Suppressor macrophage treated with lipopolysaccharide for 1 hour (primary cell): ENCODE measurements around the gene PROSER2.
A peak's percentile ranks its signal among the peaks of the same experiment; 100 is the strongest.

Source experiments
- DNase-seq, 3 donors: peaks; one replicate each; pipeline ENCODE4 v3.0.0-alpha.2; 2020 to 2022

The PROSER2 gene

GRCh38 chr10:11823122-11823988 is at the start of gene PROSER2:
TSS of gene PROSER2 (plus strand) at chr10:11823356. CDS start at chr10:11852078, 28,722 bp downstream.
- peak; percentile 73 to 92 (median 83) for DNase-seq

GRCh38 chr10:11773761-11774441 is 49.3 kb upstream of the PROSER2 start:
- no peak for DNase-seq

DNA sequence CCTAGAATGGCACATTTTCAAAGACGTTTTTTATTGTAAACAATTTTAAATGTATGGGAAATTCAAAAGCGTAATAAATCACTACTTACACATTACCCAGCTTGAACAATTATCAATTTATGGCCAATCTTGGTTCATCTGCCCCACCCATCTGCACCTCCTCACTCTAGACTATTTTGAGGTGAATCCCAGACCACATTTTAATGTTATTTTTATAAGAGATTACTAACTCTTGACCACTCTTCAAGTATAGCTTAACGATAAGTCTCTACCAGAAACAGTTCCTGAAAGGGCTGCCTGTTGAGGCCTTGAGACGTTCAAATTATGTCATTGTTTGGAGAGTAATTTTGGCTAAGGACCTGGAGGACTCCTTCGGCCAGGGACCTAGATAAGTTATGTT is 47.7 kb upstream of the PROSER2 start:
- DNase-seq: no peak

GRCh38 chr10:11776080-11776479 is 47.1 kb upstream of the PROSER2 start:
- no peak for DNase-seq

- DNase-seq: no peak
Measured at GRCh38 chr10:11781114-11781513, 42.0 kb upstream of the PROSER2 start.

GRCh38 chr10:11782793-11783557 is 40.2 kb upstream of the PROSER2 start:
- peak; percentile 75 to 83 (median 79) for DNase-seq

DNA sequence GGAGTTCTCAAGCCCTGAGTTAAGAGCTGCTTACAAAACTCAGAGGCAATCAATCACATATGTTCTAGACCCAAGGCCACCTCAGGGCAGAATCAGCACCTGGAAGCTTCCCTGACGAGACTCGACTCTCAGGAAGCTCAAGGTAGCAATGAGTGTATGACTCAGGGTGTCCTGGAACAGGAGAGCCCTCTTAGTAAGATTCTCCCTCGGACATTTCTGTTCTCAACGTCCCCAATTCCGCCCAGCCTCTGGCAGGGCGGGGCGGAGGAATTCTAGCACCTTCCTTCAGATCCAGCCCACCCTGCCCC is 39.6 kb upstream of the PROSER2 start:
- DNase-seq: no peak

- DNase-seq: no peak
Measured at GRCh38 chr10:11787374-11787773, 35.8 kb upstream of the PROSER2 start.

DNA sequence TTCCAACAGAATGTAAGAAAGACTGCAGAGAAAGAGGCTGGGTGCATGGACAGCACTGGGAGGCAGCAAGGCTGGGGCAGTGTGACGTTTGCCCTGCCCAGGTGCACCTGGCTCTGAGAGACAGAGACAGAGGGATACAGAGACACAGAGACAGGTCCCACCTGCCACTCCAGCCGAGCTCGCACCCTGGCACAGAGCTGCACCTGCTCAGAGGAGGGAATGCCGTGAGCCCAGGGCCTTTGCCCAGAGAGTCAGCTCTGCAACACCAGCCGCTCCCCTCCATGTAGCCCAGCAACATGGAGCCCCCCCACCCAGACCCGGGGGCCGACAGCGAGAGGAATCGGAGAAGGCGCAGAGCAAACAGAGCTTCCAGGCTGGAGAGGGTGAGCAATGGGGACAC is 35.3 kb upstream of the PROSER2 start:
- no peak for DNase-seq

GRCh38 chr10:11789306-11789705 is 33.9 kb upstream of the PROSER2 start:
- DNase-seq: no peak

DNA sequence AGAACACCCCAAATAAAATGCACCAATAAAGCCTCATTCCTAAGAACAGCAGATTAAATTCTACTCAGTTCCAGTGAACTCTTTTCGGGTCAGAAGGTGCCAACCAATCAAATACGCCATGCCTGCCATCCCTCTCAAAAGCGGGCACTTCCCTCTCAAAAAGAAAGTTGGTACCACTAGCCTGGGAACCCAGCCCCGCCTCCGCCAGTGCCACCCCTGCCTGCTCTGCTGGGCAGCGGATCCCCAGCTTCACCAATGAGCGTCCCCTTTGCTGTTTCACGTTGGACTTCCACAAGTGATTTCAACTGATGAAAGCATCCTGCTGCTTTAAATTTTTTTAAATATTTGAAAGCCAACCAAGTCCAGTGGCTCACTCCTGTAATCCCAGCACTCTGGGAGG is 33.2 kb upstream of the PROSER2 start:
- no peak for DNase-seq

- DNase-seq: no peak
Measured at GRCh38 chr10:11793762-11794479, 29.2 kb upstream of the PROSER2 start.

GRCh38 chr10:11794566-11794965 is 28.6 kb upstream of the PROSER2 start:
- no peak for DNase-seq

GRCh38 chr10:11795101-11795920 is 27.8 kb upstream of the PROSER2 start:
- no peak for DNase-seq

GRCh38 chr10:11796474-11796873 is 26.7 kb upstream of the PROSER2 start:
- no peak for DNase-seq

- DNase-seq: no peak
Measured at GRCh38 chr10:11797281-11797680, 25.9 kb upstream of the PROSER2 start.

DNA sequence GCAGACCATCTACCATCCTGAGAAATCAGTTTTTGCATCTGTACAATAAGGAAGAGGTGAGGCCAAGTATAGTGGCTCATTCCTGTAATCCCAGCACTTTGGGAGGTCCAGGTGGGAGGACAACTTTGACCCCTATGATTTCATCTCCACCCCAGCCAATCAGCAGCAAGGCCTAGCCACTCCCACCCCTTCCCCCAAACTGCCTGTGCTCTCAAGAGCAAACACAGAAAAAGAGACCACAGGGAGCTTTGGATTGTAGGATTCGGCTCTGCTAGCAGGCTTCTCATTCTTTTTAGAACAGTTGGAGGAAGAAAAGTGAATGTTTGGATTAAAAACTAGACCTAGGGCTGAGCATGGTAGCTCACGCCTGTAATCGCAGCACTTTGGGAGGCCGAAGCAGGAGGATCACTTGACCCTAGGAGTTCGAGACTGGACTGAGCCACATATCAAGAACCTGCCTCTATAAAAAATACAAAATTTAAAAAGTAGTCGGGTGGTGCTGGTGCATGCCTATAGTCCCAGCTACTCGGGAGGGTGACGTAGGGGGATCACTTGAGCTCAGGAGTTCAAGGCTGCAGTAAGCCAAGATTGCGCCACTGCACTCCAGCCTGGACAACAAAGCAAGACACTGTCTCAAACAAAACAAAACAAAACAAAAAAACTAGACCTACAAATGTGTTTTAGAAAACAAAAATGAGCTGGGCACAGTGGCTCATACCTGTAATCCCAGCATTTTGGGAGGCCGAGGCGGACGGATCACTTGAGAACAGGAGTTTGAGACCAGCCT is 25.1 kb upstream of the PROSER2 start:
- DNase-seq: no peak

DNA sequence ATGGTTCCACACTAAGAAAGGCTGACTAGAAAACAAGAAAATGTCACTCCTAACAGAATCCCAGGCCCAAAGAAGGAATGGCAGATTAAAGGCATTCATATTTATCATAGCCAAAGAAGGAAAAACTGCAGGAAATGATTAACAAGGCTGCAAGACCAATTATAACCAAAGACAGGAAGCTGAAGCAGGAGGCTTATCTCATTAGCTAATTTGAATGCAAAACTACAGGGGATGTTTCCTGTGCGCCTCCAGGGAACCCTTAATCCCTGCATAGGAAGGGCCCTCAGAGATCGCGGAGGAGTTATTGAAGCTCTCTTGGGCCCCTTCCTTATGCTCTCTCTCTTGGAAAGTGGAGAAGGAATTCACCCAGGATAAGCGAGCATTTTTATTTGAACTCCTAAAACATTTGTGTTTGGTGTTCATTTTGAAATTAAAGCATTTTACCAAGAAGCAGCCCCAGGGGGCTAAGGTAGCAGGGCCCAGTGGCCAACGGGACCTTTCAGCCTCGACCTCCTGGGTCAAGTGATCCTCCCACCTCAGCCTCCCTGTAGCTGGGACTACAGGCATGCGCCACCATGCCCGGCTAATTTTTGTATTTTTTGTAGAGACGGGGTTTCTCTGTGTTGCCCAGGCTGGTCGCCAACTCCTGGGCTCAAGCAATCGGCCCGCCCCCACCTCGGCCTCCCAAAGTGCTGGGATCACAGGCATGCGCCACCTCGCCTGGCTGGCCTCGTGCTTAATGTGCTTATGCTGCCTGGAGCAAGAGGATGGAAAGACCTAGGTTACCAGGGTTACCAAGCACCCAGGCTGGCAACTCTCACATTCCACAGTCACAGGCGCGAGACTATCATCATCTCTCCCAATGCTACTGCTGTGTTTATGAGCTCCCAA is 24.1 kb upstream of the PROSER2 start:
- DNase-seq: no peak

DNA sequence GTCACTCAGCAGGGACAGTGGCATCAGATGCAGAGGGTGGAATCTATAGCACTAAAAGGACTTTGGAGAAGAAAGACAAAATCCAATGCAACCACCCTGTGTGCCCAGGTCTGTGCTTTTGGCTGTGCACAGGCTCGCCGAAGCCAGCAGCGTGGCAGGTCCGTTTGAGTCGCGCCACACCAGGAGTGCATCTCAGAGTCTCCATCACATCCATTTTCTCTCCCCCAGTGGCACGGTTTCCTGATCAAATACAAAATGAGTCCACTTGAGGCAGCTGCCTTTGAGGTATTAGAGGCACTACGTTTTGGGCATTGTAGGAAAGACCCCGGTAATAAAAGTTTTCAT is 23.4 kb upstream of the PROSER2 start:
- DNase-seq: no peak

- no peak for DNase-seq
Measured at GRCh38 chr10:11804336-11804735, 18.8 kb upstream of the PROSER2 start.
